ENCODE results near the gene ANO2.

The ANO2 gene

GRCh38 chr12:5577211-5577612, 367.8 kb downstream of the ANO2 start (continued):
- TF ChIP-seq CREB5 (CRISPR knock-in tag; IDR thresholded peaks at IDR 0.05; ENCODE audit: low read depth) (no peak), GLIS3 (CRISPR knock-in tag; IDR thresholded peaks at IDR 0.05) (no peak), POU6F1 (CRISPR knock-in tag; IDR thresholded peaks at IDR 0.05; ENCODE audit: borderline replicate concordance, low read depth) (no peak), ZC3H10 (CRISPR knock-in tag; IDR thresholded peaks at IDR 0.05) (no peak), TCF4 (CRISPR knock-in tag; IDR thresholded peaks at IDR 0.05; ENCODE audit: borderline replicate concordance) (no peak), ESRRG (CRISPR knock-in tag; IDR thresholded peaks at IDR 0.05) (no peak), PPARA (CRISPR knock-in tag; IDR thresholded peaks at IDR 0.05; ENCODE audit: borderline replicate concordance) (no peak)

- no peak for ATAC-seq
- no peak for TF ChIP-seq ESRRG (CRISPR knock-in tag; IDR thresholded peaks at IDR 0.05)
- TF ChIP-seq TSHZ2 (CRISPR knock-in tag; IDR thresholded peaks at IDR 0.05) = no peak
- no peak for TF ChIP-seq TCF4 (CRISPR knock-in tag; IDR thresholded peaks at IDR 0.05; ENCODE audit: borderline replicate concordance)
- no peak for TF ChIP-seq ZNF565 (CRISPR knock-in tag; conservative IDR thresholded peaks at IDR 0.05; ENCODE audit: low read depth)
- TF ChIP-seq CREB5 (CRISPR knock-in tag; IDR thresholded peaks at IDR 0.05; ENCODE audit: low read depth) = no peak
- TF ChIP-seq ZFP30 (CRISPR knock-in tag; IDR thresholded peaks at IDR 0.05) = no peak
- TF ChIP-seq ZNF8 (CRISPR knock-in tag; IDR thresholded peaks at IDR 0.05) = no peak
These were observed 369.1 kb downstream of the ANO2 start for GRCh38 chr12:5575987-5576386.

- no peak for TF ChIP-seq RARB (CRISPR knock-in tag; IDR thresholded peaks at IDR 0.05)
- no peak for TF ChIP-seq ZC3H10 (CRISPR knock-in tag; IDR thresholded peaks at IDR 0.05)
- TF ChIP-seq TOX (CRISPR knock-in tag; IDR thresholded peaks at IDR 0.05; ENCODE audit: borderline replicate concordance) = no peak
- TF ChIP-seq BACH2 (CRISPR knock-in tag; IDR thresholded peaks at IDR 0.05; ENCODE audit: borderline replicate concordance) = no peak
- no peak for TF ChIP-seq OSR1 (CRISPR knock-in tag; IDR thresholded peaks at IDR 0.05)
- TF ChIP-seq POU6F1 (CRISPR knock-in tag; IDR thresholded peaks at IDR 0.05; ENCODE audit: borderline replicate concordance, low read depth) = no peak
- TF ChIP-seq ARNTL (CRISPR knock-in tag; IDR thresholded peaks at IDR 0.05; ENCODE audit: borderline replicate concordance, low read depth) = no peak
- no peak for TF ChIP-seq CSDC2 (CRISPR knock-in tag; IDR thresholded peaks at IDR 0.05)
- TF ChIP-seq SNAI2 (CRISPR knock-in tag; IDR thresholded peaks at IDR 0.05) = no peak
- TF ChIP-seq CSRNP3 (CRISPR knock-in tag; IDR thresholded peaks at IDR 0.05) = no peak
- no peak for TF ChIP-seq ZNF565 (CRISPR knock-in tag; conservative IDR thresholded peaks at IDR 0.05; ENCODE audit: low read depth)
- no peak for TF ChIP-seq PATZ1 (CRISPR knock-in tag; IDR thresholded peaks at IDR 0.05; ENCODE audit: borderline replicate concordance)
- no peak for TF ChIP-seq ISL1 (CRISPR knock-in tag; IDR thresholded peaks at IDR 0.05)
- no peak for TF ChIP-seq ZNF8 (CRISPR knock-in tag; IDR thresholded peaks at IDR 0.05)
- no peak for TF ChIP-seq TSHZ2 (CRISPR knock-in tag; IDR thresholded peaks at IDR 0.05)
- TF ChIP-seq PPARA (CRISPR knock-in tag; IDR thresholded peaks at IDR 0.05; ENCODE audit: borderline replicate concordance) = no peak
- TF ChIP-seq TCF4 (CRISPR knock-in tag; IDR thresholded peaks at IDR 0.05; ENCODE audit: borderline replicate concordance) = no peak
These were observed 369.8 kb downstream of the ANO2 start for GRCh38 chr12:5575232-5575631.

More at GRCh38 chr12:5575232-5575631, 369.8 kb downstream of the ANO2 start:
- no peak for ATAC-seq

Measured in SK-N-SH treated with all-trans-retinoic acid at 6 μM for 48 hours (cell line).